Hematopoietic multipotent progenitor cell (in vitro differentiated cells): ENCODE results near the gene ADAMTS17. TPM values are rescaled to one million over a fixed set of nuclear protein-coding genes. Genes with fewer than 3 reads are reported as not detected.

Experiments used
- DNase-seq, 3 donors: peaks; one replicate each; pipeline ENCODE4 v3.0.0-alpha.2; 2011 to 2015; ENCODE audit warnings: low read depth in 2 of 3, low spot score in 2 of 3
- total RNA-seq: library from RNA; depleted of rRNA; stranded (reverse); fragments of >200 nt; gene quantifications from one replicate; pipeline ENCODE4 v1.2.3, GENCODE V29; 2012

Gene ADAMTS17
- total RNA-seq, 1 donor: under 0.01 TPM

DNA sequence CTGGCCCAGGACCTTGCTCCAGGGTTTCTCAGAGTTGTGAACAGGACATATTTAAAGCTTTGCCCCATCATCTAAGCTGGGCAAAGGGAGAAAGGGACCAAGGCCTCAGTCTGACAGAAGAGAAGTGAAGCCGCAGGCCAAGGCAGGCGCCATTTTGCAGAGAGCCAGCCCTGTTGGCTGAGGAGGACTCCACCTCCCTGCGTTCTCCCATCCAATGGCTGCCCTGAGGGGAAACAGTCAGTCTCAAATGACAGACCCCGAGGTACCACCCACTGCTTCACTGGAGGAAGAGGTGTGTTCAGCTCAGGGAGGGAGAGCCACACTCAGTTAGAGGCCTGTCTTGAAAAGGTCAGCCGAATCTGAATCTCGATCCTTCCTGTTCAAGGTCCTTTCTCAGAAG is 86.1 kb downstream of the ADAMTS17 start:
- no peak for DNase-seq

DNA sequence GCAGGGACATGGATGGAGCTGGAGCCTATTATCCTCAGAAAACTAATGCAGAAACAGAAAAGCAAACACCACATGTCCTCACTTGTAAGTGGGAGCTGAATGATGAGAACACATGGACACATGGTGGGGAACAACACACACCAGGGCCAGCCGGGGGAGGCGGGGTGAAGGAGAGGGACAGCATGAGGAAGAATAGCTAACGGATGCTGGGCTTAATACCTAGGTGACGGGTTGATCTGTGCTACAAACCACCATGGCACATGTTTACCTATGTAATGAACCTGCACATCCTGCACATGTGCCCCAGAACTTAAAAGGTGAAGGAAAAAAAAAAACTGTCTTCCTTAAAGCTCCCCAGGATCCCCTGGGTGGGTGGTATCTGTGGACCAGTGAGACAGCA is 87.1 kb downstream of the ADAMTS17 start:
- no peak for DNase-seq

DNA sequence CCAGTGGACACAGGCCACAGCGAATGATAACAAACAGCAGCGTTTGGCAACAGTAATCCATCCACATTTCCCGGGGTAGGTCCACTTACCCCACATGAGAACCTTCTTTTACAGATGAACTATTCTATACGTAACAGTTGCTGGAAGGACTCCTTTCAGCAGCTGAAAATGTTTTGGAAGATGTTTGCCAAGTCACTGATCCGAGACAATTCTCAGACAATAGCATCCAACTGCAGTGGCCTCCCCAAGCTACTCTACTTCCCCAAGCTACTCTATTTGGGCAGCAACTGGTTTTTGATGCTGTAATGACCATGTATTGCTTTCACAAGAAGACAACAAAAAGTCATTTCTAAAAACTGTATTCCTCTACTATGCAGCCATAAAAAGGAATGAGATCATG is 87.5 kb downstream of the ADAMTS17 start:
- DNase-seq: no peak

DNA sequence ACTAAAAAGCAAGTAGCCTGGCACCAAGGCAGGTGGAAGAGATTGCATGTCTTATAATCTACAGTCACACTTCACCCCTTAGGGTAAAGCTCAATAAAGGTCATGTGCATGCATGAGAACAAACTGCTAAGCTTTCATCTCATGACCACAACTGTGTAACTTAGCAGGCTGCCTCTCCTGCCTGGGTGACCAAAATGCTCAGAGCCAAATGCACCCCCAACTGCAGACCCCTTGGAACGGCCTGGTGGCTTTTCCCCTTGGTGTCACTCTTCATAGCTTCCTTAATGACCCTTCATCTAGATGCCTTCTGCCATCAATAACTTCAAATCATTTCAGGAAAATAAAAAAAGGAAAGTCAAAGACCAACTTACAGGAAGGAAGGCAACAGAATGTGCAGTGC is 88.1 kb downstream of the ADAMTS17 start:
- no peak for DNase-seq

DNA sequence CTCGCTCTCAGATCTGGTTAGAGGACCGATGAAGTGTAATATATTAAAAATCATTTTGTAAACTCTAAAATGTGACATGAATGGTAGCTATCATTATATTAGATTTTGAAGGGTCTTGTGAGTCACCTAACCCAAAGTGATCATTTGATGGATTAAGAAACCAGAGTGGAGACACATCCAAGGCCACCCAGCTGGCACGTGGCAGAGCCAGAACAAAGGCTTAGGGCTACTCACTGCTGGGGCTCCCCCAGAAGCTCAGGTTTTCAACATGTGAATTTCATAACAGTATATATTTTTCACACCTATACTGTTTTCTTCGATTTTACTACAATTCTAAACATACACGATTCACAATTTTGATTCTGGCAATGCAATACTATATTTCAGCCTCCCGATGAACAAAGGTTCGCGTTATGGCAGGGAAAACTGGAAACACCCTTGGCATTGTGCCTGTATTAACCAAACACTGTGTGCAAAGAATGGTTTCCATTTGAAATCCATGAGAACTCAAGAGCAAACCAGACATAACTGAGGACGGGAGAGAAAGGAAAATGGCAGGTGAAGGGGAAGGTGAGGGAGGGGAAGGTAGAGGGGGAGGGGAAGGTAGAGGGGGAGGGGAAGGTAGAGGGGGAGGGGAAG is 88.9 kb downstream of the ADAMTS17 start:
- no peak for DNase-seq

DNA sequence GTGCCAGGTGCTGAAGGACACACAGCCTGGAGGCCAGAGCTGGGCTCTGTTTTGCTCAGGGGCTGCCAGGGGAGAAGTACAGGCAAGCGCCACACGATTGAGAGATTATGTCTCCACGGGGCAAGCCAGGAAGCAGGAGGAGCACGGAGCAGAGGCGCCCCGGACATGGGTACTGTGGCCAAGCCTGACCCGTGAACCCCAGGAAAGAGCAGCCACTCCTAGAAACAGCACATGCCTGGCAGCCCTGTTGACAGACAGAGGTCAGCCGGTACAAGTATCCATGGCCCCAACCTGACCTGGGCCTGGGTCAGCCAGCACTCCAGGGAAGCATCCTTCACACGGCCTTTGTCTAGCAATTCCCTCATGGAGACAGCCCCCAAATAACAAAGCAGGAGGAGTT is 89.4 kb downstream of the ADAMTS17 start:
- no peak for DNase-seq

DNA sequence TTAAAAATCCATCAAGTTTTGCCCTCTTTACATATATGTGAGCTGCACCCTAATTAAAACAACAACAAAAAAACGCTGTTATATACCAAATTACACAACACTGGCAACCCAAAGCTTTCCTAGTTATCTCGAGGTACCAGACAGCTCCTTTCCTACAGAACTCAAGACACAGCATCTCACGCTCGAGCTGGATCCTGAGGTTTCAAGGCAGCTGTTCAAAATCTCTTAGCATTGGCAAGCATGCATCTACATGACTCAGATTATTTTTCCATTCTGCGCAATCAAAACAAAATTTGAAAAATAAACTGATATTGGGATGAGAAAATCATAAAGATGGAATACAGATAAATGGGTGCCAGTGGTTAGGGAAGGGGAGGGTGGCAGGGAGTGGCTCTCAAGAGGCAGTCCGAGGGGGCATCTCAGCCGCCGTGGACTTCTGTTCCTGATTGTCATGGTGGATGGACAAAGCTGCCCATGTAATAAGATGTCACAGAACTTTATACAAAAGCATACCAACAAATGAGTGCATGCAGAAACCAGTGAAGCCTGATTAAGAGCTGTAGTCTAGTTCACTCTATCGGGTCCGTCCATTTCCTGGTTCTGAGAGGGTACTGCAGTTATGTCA is 91.5 kb downstream of the ADAMTS17 start:
- no peak for DNase-seq

DNA sequence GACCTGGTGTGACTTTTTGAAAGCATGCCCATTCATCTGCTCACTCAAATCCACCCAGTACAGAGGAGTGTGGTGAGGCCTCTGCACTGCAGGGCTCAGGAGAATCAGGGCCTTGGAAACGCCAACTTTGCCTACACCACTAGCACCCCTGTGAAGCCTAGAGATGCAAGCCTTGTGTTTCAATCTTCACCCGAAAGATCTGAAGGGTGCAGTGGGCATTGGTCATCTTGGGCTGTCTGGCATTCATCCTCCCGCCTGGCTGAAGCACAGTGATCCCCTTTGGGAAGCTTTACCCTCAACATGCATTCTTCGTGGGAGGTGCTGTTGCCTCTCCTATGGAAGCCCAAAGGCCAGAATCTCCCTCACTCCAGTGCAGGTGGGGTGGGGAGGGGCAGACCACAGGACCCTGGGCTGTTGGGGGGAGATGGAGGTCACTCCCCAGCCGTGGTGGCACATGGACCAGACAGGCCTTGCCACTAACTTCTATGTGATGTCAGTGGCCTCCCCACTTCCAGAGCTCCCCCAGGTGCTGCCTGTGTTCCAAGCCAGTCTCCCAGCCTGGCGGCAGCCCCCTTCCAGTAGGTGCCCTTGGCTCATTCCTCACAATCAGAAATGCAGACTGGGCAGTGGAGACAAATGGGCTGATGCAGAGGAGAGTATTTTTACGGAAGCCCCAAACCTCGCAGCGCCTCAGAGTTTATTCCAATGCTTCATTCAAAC is 92.5 kb downstream of the ADAMTS17 start:
- DNase-seq: no peak

DNA sequence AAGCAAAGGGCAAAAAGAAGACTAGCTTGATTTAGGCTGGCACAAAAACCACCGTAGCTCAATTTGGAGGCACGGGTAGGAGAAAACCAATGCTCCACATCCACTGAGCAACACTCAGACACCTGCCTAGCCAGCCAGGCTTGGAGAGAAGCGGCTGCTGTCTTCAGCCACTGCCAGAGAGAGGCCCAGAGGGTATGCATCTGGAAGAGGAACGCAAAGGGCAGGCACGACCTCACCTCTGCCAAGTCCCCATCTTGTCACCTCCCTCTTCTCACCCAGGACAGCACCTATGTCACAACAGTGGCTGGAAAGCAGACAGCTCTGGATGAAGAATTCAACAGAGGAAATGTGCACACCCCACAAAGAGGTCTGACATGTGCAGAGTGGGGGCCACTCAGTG is 93.5 kb downstream of the ADAMTS17 start:
- no peak for DNase-seq

DNA sequence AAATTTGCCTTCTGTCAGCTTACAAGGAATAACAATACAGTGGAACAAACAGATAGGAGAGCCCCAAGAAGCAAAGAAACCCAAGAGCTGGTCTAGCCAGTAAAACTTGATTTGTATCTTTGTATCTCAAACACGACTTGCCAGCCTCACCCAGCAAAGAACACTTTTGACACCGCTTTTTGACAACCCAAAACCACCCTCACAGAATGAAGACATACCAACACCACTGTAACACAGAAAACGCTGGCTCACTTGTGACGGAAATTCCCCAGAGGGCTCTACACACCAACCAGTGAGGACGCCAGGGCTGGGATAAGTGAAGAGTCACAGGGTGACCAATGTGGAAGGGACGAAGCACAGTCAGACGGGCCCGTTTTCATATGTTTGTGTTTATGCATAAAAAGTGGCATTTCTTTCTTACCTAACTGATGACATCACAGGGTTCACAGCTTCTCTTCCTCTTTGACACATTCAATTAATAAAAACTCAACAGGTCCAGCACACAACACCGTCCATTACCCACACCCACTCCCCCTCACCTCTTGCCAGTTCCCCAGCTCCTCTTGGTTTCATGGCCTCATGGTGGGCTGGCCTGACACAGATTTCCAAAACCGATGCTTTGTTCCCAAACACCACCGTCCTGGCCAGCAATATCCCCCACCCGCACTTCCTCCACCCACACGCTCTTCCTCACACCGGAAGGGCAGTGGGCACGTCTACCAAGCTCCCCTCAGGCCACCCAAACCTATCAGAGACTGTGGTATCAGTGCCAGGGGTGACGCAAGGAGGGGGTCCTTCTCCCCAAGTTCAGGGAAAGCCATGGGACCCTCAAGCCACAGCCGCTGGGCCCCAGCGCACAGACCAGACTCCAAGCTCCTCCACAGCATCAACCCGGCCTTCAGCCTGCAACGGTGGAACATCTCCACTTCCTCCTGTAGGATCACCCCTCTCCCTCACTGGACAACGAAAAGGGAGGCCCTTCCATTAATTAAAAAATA is 94.2 kb downstream of the ADAMTS17 start:
- no peak for DNase-seq

DNA sequence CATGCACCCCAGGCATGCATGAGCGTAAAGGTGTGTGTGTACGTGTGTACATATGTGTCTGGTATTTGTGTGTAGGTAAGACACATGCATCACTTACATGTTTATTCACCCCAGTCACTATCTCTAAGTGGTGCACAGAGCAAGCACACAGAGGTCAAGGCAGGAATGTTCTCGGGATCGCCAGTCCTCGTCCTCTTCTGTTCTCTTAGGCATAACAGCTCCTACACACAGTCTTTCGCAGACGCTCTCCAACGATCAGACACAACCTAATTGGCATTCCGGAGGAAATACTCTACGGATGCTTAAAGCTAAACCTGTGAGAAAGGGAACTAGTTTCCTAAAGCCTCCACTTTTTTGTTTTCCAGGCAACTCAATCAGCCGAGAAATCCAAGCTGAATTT is 95.9 kb downstream of the ADAMTS17 start:
- DNase-seq: no peak

DNA sequence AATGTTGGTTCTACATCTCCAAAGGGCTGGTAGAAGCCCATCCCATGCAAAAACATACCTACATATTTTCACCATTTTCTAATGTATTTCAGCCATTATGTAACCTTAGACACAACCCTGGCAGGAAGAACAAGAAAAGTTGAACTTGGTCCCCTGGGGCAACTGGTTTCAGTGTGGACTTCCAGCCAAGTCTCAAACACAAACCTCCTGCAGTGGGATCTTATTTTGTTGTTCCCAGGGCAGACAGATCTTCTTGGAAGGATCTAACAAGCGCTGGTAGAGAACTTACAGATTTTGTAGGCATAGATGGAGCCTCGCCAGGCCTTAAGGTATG is 96.3 kb downstream of the ADAMTS17 start:
- no peak for DNase-seq

DNA sequence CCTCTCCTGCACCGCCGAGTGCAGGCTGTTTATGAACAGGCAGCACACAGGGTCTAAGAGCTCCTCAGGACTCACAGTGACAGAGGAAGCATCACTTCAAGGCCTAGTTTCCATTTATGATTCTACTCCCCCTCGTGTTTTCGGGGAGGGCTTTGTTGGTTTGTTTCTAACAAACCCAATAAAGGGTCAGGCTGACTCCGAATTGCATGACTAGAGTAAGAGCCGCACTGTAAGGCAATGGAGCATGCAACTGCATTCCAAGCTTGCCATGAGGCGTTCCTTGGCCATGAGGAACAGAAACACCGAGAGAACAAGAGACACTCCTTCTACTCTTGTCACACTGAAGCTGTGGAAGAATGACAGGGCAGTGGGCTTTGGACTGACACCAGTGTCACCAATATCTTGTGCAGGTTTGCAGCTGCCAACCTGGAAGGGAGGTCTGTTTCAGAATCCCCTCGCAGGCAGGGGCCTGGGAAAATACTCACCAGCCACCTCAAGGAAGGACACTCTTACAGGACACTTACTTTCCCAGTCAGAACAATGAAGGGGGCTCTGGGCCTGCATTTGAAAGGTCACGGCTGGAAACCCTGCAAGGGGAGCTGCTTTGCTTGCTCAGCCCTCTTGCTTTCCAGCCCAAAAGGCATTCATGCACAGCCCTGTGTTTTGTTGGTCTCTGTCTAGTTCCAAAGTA is 96.8 kb downstream of the ADAMTS17 start:
- DNase-seq: no peak

DNA sequence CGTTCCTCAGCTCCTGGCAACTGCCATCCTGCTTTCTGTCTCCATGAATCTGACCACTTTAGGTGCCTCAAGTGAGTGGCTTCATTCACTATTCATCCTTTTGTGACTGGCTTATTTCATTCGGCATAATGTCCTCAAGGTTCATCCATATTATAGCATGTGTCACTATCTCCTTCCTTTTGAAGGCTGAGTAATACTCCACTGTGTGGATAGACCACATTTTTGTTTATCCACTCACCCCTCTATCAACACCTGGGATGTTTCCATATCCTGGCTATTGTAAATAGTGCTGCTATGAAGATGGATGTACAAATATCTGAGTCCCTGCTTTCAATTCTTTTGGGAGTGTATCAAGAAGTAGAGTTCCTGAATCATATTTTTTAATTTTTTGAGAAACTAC is 98.8 kb downstream of the ADAMTS17 start:
- DNase-seq: no peak

DNA sequence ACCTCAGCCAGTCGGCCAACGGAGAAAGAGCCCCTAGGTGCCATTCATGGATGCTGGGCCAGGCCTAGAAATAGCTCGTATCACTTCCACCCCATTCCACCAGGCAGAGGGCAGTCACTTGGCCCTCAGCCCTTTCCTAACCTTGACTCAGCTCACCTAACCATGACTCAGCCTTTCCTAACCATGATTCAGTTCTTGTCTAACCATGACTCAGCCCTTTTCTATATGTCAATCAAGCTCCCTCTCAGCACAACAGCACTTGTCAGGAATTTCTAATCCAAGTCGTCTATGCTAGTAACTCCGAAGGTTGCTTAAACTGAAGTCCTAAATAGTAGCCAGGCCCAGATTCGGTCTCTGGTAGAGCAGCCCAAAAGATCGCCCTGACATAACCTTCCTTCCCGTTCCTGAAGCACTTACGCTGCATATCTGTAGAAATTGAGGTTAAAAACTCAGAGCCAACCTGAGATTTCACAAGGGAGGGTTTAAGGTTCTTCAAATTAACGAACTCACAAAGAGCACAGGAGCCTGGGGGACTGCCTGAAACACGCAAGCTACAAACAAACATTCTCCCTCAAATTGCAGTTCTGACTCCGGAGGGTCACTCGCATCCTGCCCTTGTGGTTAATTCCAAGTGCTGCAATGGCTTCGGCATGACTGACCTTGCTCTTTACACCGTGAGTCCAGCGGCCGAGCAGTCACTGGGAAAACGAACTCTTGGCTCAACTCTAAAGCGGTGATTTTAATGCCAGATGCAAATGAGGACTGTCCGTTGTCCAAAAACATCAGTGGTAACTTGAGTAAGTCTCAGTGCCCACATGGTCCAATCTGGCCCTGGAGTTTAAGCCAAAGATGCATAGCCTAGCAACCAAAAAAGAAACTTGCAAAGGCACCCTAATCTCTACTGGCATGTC is 99.9 kb downstream of the ADAMTS17 start:
- DNase-seq: no peak

DNA sequence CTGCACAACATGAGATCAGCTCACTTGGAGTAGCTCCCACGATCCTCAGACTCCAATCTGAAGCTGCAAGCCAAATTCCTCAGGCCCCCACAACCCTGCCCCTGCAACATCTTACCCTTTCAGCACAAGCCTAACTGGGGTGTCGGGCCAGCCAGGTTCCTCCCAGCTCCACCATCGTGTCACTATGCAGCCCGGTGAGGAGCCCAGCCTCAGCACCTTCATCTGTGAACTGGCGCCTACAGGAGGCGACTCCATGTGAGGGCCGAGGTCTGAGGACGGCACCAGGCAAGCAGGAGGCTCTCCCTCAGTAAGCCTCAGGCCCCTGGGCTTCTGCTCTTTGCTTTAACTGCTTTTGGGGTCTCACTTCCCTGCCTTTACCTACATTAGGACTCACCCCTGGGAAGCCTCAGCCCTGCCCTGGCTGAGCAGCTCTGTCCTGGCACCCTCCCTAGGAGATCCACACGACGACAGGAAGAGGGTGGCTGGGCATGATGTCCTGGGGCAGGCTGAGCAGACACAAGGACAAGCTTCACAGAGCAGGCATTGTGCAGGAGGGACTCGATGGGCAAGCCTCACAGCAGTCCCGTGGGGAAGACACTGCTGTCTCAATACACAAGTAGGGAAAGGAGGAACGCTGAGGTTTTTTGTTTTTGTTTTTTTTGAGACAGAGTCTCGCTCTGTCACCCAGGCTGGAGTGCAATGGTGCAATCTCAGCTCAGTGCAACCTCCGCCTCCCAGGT is 104.6 kb downstream of the ADAMTS17 start:
- no peak for DNase-seq

DNA sequence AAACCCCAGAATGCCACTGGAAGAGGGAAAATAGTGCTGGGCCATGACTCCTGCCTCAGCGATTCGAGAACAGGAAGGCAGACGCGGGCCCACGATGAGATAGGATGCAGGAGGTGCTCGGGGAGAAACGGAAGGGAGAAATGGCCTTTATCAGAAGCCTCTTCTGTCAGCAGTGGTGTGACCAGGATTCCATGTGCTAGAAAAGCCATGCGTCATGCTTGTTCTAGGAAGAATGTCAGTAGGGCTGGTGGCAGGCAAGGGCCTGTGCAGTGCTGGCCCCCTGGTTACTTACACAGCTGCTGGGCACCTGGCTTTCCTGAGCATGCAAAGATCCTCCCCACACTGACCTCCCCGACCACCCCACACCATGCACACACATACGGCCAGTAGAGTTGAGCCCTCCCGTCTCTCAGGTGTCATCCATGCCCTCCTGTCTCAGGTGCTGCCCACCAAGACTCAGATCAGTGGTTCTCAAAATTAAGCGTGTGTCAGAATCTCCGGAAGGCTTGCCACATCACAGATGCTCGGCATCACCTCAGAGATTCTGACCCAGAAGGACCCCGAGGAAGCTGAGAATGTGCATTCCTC is 106.7 kb downstream of the ADAMTS17 start:
- DNase-seq: no peak
